Measurements from ENCODE around the gene MYBPHL. TPM values are rescaled to one million over a fixed set of nuclear protein-coding genes. Genes with fewer than 3 reads are reported as not detected.

Gene MYBPHL
- total RNA-seq, 4 donors from 2014 or later, result not detected

DNA sequence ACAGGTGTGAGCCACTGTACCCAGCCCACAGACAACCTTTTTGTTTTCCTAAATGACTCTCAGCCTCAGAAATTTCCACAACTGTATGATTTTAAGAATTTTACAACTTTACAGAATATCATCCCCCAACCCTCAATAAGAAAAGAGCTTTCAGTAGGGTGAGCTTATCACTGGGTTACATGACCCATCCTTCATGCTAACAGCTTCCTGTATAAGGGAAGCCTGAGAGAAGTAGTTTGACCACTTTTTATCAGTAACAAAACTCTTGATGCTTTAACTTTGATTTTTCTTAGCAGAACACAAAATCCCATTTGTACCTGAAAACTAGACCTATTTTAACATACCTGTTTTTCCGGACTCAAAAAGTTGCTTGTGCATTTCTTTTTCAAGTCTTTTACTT lies 9.7 kb upstream of the MYBPHL start:
- TF ChIP-seq, protein P1, sequence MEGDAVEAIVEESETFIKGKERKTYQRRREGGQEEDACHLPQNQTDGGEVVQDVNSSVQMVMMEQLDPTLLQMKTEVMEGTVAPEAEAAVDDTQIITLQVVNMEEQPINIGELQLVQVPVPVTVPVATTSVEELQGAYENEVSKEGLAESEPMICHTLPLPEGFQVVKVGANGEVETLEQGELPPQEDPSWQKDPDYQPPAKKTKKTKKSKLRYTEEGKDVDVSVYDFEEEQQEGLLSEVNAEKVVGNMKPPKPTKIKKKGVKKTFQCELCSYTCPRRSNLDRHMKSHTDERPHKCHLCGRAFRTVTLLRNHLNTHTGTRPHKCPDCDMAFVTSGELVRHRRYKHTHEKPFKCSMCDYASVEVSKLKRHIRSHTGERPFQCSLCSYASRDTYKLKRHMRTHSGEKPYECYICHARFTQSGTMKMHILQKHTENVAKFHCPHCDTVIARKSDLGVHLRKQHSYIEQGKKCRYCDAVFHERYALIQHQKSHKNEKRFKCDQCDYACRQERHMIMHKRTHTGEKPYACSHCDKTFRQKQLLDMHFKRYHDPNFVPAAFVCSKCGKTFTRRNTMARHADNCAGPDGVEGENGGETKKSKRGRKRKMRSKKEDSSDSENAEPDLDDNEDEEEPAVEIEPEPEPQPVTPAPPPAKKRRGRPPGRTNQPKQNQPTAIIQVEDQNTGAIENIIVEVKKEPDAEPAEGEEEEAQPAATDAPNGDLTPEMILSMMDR (IDR thresholded peaks at IDR 0.05), result no peak
- no peaks in the 10 kb centered on the region for H3K9me3 ChIP-seq
- no peaks in the 10 kb centered on the region for H3K4me1 ChIP-seq
- H3K36me3 ChIP-seq, result peaks cover 37 to 67% of the 10 kb centered on the region in 2 donors
- no peak overlapping the region for H3K27ac ChIP-seq
- intact Hi-C loops (cut with DNase I), result no loop called here
- 96 to 100% methylated on average over 1 of the region's 1 CpG for WGBS, 2 donors
- no peak for DNase-seq
- no peaks in the 10 kb centered on the region for H3K27me3 ChIP-seq
- H3K4me3 ChIP-seq (replicated peaks in 1 of 3), result no peak overlapping the region

DNA sequence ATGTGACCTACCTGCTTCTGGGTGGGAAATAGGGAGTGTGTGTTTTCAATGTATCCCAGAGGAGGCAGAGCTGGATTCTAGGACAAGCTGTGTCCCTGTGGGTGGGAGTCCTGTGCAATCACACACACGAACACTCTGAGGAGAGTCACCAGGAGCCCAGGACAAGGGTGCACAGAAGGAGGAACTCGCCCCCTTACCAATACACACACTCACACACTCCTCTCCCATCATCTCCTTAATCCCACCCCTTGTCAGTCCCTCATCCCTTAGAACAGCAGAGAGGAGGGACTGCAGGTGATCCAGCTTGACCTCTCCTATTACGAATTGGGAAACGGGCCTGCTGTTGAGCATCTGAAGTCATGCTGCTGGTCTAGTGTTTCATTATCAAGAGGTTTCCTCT lies 8.5 kb upstream of the MYBPHL start:
- Histone ChIP-seq H3K4me3 (replicated peaks in 1 of 3) (no peak overlapping the region), H3K27ac (no peak overlapping the region), H3K4me1 (no peaks in the 10 kb centered on the region), H3K36me3 (peaks cover 30 to 55% of the 10 kb centered on the region in 2 donors), H3K9me3 (no peaks in the 10 kb centered on the region), H3K27me3 (no peaks in the 10 kb centered on the region)
- intact Hi-C loops (cut with DNase I), result no loop called here
- WGBS, 2 donors, result 88 to 89% methylated on average over 4 of the region's 4 CpGs
- TF ChIP-seq, protein P1 (IDR thresholded peaks at IDR 0.05), result no peak
- TF ChIP-seq POLR2A (IDR thresholded peaks at IDR 0.05), result no peak
- DNase-seq, result no peak

DNA sequence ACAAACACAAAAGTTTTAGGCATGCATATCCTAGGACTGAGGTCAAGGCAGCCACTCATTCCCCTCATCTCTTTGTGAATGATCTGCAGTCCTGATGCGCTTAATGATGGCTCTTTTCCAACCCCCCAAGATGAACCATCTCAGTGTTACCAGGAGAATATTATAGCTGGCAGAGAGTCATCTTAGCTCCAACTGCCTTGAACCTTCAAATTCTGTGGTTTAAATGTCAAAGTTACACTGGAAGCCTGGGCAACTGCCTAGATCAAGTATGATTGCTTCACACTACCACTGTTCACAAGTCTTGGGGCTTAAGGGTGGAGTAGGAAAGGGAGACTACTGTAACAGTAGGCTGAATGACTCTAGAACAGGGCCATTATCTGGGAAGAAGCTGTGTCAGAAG lies 8.0 kb upstream of the MYBPHL start:
- intact Hi-C loops (cut with DNase I), result no loop called here
- H3K4me3 ChIP-seq (replicated peaks in 1 of 3), result no peak overlapping the region
- peaks cover 30 to 50% of the 10 kb centered on the region in 2 donors for H3K36me3 ChIP-seq
- no peak overlapping the region for H3K27ac ChIP-seq
- H3K9me3 ChIP-seq, result no peaks in the 10 kb centered on the region
- 100% methylated on average over 1 of the region's 1 CpG for WGBS, 2 donors
- no peak for TF ChIP-seq POLR2A (IDR thresholded peaks at IDR 0.05)
- TF ChIP-seq, protein P1 (IDR thresholded peaks at IDR 0.05), result no peak
- H3K27me3 ChIP-seq, result no peaks in the 10 kb centered on the region
- no peak for DNase-seq
- no peaks in the 10 kb centered on the region for H3K4me1 ChIP-seq

DNA sequence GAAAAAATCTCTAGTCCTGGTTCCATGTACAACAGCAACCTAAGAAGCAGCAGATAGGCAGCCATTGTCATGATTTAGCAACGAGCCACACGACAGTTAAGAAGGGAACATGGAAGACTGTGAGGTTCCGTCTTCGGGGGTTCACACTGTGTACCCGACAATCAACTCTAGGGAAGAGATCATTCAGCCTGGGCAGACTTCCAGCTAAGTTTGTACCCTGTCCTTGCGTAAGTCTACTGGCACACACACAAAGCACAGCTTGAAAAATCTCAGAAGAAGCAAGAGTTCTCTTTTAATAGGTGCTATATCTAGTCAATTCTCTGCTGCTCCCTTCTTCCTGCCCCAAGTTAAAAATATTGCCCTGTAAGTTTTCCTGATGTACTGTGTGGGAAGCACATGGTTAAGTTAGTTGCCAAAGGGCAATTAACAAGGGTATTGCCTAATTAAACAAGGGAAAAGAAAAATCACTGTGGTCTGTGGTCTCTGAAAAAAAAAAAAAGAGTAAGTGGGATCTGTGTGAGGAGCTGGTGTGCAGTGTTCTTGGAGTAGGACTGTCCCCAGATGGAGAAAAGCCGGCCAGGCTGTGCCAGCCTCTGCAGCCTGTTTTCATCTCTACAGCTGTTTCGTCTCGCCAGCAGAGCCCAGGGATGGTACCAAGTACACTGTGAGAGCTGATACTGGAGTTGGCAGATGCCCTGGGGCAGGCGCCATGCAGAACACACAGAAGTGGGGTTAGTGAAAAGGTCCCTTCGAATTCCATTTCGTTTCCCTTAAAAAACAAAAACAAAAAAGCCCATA lies 6.4 kb upstream of the MYBPHL start:
- no peak overlapping the region for H3K4me3 ChIP-seq (replicated peaks in 1 of 3)
- intact Hi-C loops (cut with DNase I), result no loop called here
- peaks cover 20 to 39% of the 10 kb centered on the region in 2 donors for H3K36me3 ChIP-seq
- no peak for DNase-seq
- TF ChIP-seq POLR2A (IDR thresholded peaks at IDR 0.05), result no peak
- H3K27ac ChIP-seq, result no peak overlapping the region
- H3K9me3 ChIP-seq, result no peaks in the 10 kb centered on the region
- H3K4me1 ChIP-seq, result peaks cover 10 to 11% of the 10 kb centered on the region in 2 donors
- WGBS, 2 donors, result 79 to 90% methylated on average over 12 of the region's 12 CpGs
- H3K27me3 ChIP-seq, result no peaks in the 10 kb centered on the region

GRCh38 chr1:109312246-109312645 lies 5.4 kb upstream of the MYBPHL start:
- peaks cover 11 to 29% of the 10 kb centered on the region in 2 donors for H3K36me3 ChIP-seq
- H3K27ac ChIP-seq, result no peak overlapping the region
- no peaks in the 10 kb centered on the region for H3K9me3 ChIP-seq
- 90 to 95% methylated on average over 2 of the region's 2 CpGs for WGBS, 2 donors
- no peak for DNase-seq
- TF ChIP-seq, protein P1 (IDR thresholded peaks at IDR 0.05), result no peak
- no peak for TF ChIP-seq POLR2A (IDR thresholded peaks at IDR 0.05)
- no peak overlapping the region for H3K4me3 ChIP-seq (replicated peaks in 1 of 3)
- H3K4me1 ChIP-seq, result peaks cover 19 to 20% of the 10 kb centered on the region in 2 donors
- H3K27me3 ChIP-seq, result no peaks in the 10 kb centered on the region
- intact Hi-C loops (cut with DNase I), result no loop called here

All from thyroid gland (tissue), 4 donors.